H9 (cell line): ENCODE results near the gene TEX264. TPM values are rescaled to one million over a fixed set of nuclear protein-coding genes. Genes with fewer than 3 reads are reported as not detected.

Experiments
- DNase-seq: peaks from one replicate; pipeline ENCODE4 v3.0.0-alpha.2; 2017
- H2AFZ ChIP-seq: one replicate; pipeline ENCODE4 v1.6.1; 2013; ENCODE audit warnings: mild to moderate bottlenecking, low read length, control low read depth, moderate library complexity
- H2AK5ac ChIP-seq: 2 replicates; pipeline ENCODE4 v1.6.1; 2013; ENCODE audit warnings: low read length, control low read depth, mixed read lengths; ENCODE audit not compliant: insufficient read length
- H2BK120ac ChIP-seq: one replicate; pipeline ENCODE4 v1.6.1; 2013; ENCODE audit warnings: low read depth, mild to moderate bottlenecking, low read length, control low read depth, inconsistent platforms; ENCODE audit not compliant: poor library complexity, severe bottlenecking
- H2BK12ac ChIP-seq: 2 replicates; pipeline ENCODE4 v1.6.1; 2013; ENCODE audit warnings: low read length, control low read depth, mixed read lengths, low read depth; ENCODE audit not compliant: insufficient read length
- H2BK15ac ChIP-seq: 2 replicates; pipeline ENCODE4 v1.6.1; 2013; ENCODE audit warnings: low read depth, low read length, control low read depth
- H2BK20ac ChIP-seq: one replicate; pipeline ENCODE4 v1.6.1; 2013; ENCODE audit warnings: low read depth, mild to moderate bottlenecking, low read length, control low read depth, inconsistent platforms; ENCODE audit not compliant: poor library complexity, severe bottlenecking
- H2BK5ac ChIP-seq: 2 replicates; pipeline ENCODE4 v1.6.1; 2013; ENCODE audit warnings: low read length, control low read depth, mixed read lengths; ENCODE audit not compliant: insufficient read length
- H3K14ac ChIP-seq: 2 replicates; pipeline ENCODE4 v1.6.1; 2013; ENCODE audit warnings: low read length, control low read depth; ENCODE audit not compliant: insufficient read depth
- H3K18ac ChIP-seq: 2 replicates; pipeline ENCODE4 v1.6.1; 2013; ENCODE audit warnings: low read depth, mild to moderate bottlenecking, mixed read lengths, low read length, control low read depth; ENCODE audit not compliant: insufficient read length
- H3K23ac ChIP-seq: 2 replicates; pipeline ENCODE4 v1.6.1; 2013; ENCODE audit warnings: low read length, control low read depth, mixed read lengths, low read depth; ENCODE audit not compliant: insufficient read length
- H3K23me2 ChIP-seq: 2 replicates; pipeline ENCODE4 v1.6.1; 2013; ENCODE audit warnings: low read depth, mild to moderate bottlenecking, mixed read lengths, low read length, control low read depth; ENCODE audit not compliant: insufficient read length, poor library complexity, severe bottlenecking
- H3K27ac ChIP-seq: 2 replicates; pipeline ENCODE4 v1.5.1; 2013; ENCODE audit warnings: low read length, control low read depth, mixed read lengths, low read depth; ENCODE audit not compliant: insufficient read length
- H3K27me3 ChIP-seq: 2 replicates; pipeline ENCODE4 v1.6.1; 2013; ENCODE audit warnings: low read length, control low read depth, inconsistent platforms; ENCODE audit not compliant: insufficient read depth
- H3K4ac ChIP-seq: 2 replicates; pipeline ENCODE4 v1.6.1; 2013; ENCODE audit warnings: low read depth, mild to moderate bottlenecking, control low read depth, inconsistent platforms, low read length, moderate library complexity
- H3K4me1 ChIP-seq: 2 replicates; pipeline ENCODE4 v1.6.1; 2013; ENCODE audit warnings: low read length, control low read depth, inconsistent platforms; ENCODE audit not compliant: insufficient read depth
- H3K4me2 ChIP-seq: 2 replicates; pipeline ENCODE4 v1.6.1; 2013; ENCODE audit warnings: low read length, control low read depth, mixed read lengths; ENCODE audit not compliant: insufficient read length, insufficient read depth
- H3K56ac ChIP-seq: 2 replicates; pipeline ENCODE4 v1.6.1; 2013; ENCODE audit warnings: low read depth, mild to moderate bottlenecking, mixed read lengths, low read length, control low read depth; ENCODE audit not compliant: insufficient read length
- H3K79me1 ChIP-seq: 2 replicates; pipeline ENCODE4 v1.6.1; 2013; ENCODE audit warnings: low read depth, mild to moderate bottlenecking, moderate library complexity, low read length, control low read depth, inconsistent platforms; ENCODE audit not compliant: insufficient read depth, poor library complexity, severe bottlenecking
- H3K79me2 ChIP-seq: 2 replicates; pipeline ENCODE4 v1.6.1; 2013; ENCODE audit warnings: low read length, control low read depth, inconsistent platforms; ENCODE audit not compliant: insufficient read depth
- H3K9ac ChIP-seq: 2 replicates; pipeline ENCODE4 v1.6.1; 2013; ENCODE audit warnings: low read length, control low read depth, mixed read lengths; ENCODE audit not compliant: insufficient read length; ENCODE audit errors: extremely low read depth
- H3K9me3 ChIP-seq: one replicate; pipeline ENCODE4 v1.6.1; 2013; ENCODE audit warnings: low read depth, low read length, inconsistent platforms; ENCODE audit not compliant: control insufficient read depth
- H3T11ph ChIP-seq: one replicate; pipeline ENCODE4 v1.6.1; 2013; ENCODE audit warnings: mild to moderate bottlenecking, low read length, control low read depth, inconsistent platforms
- H4K20me1 ChIP-seq: one replicate; pipeline ENCODE4 v1.6.1; 2013; ENCODE audit not compliant: control insufficient read depth, insufficient read length, insufficient read depth
- H4K5ac ChIP-seq: 2 replicates; pipeline ENCODE4 v1.6.1; 2013; ENCODE audit warnings: low read depth, mild to moderate bottlenecking, mixed read lengths, low read length, control low read depth; ENCODE audit not compliant: insufficient read length
- H4K8ac ChIP-seq: replicated peaks from 2 replicates; pipeline ENCODE4 v1.6.1; 2013; ENCODE audit warnings: low read length, control low read depth, mixed read lengths, low read depth; ENCODE audit not compliant: insufficient read length
- H4K91ac ChIP-seq: 2 replicates; pipeline ENCODE4 v1.6.1; 2013; ENCODE audit warnings: low read depth, mild to moderate bottlenecking, moderate library complexity, mixed read lengths, low read length, control low read depth; ENCODE audit not compliant: insufficient read length
- H3K27ac Mint-ChIP-seq, 3 experiments: 2 replicates in 2 of 3; 3 replicates in 1 of 3; pipeline ENCODE4 v1.8.0; 2020 to 2021; ENCODE audit warnings: mixed read lengths in 3 of 3, mild to moderate bottlenecking in 1 of 3, moderate library complexity in 1 of 3
- H3K27me3 Mint-ChIP-seq: 2 replicates; pipeline ENCODE4 v1.8.0; 2021; ENCODE audit warnings: low read depth, mild to moderate bottlenecking, moderate library complexity, mixed read lengths
- H3K36me3 Mint-ChIP-seq, 3 experiments: 2 replicates in 2 of 3; 3 replicates in 1 of 3; pipeline ENCODE4 v1.8.0; 2020 to 2021; ENCODE audit warnings: low read depth in 3 of 3, mixed read lengths in 3 of 3; ENCODE audit not compliant: insufficient read depth in 1 of 3
- H3K4me1 Mint-ChIP-seq, 2 experiments: 2 replicates each; pipeline ENCODE4 v1.8.0; 2020; ENCODE audit warnings: mixed read lengths in 2 of 2
- H3K4me3 Mint-ChIP-seq, 2 experiments: 2 replicates in 1 of 2; 3 replicates in 1 of 2; pipeline ENCODE4 v1.8.0; 2020 to 2021; ENCODE audit warnings: mild to moderate bottlenecking in 2 of 2, mixed read lengths in 2 of 2, moderate library complexity in 1 of 2
- H3K9me3 Mint-ChIP-seq, 2 experiments: 2 replicates in 1 of 2; 3 replicates in 1 of 2; pipeline ENCODE4 v1.8.0; 2020; ENCODE audit warnings: mild to moderate bottlenecking in 2 of 2, mixed read lengths in 2 of 2, moderate library complexity in 1 of 2
- CTCF ChIP-seq: fragments of 200-600 bp; sonication (generic); conservative IDR thresholded peaks from 3 replicates; pipeline ENCODE4 v1.8.0; 2021; ENCODE audit warnings: antibody characterized with exemption, mild to moderate bottlenecking
- WGBS: extraction: QIAGEN DNeasy Blood & Tissue Kit; methylation state at CpG from one replicate; pipeline ENCODE4 v1.1.7; 2013; ENCODE audit warnings: missing lambda C conversion rate, low lambda C conversion rate, mixed read lengths; ENCODE audit not compliant: insufficient read length; ENCODE audit errors: extremely low coverage; 5-methylcytosine and 5-hydroxymethylcytosine counted together
- total RNA-seq: library from RNA; stranded (reverse); gene quantifications from 2 replicates; pipeline ENCODE4 v1.2.1, GENCODE V29; 2021

Gene TEX264
- total RNA-seq, 1 experiment from 2014 or later, result 17.3 TPM

- Histone ChIP-seq H3K79me1 (no peaks in the 10 kb centered on the region), H3K4ac (no peak overlapping the region), H4K8ac (no peak overlapping the region), H2BK20ac (no peak overlapping the region), H3K23me2 (no peaks in the 10 kb centered on the region), H2BK120ac (no peak overlapping the region), H2AK5ac (no peak overlapping the region), H3T11ph (no peak overlapping the region), H3K23ac (no peak overlapping the region), H3K9ac (no peak overlapping the region), H3K4me1 (no peaks in the 10 kb centered on the region; the same call in 1 of the 2 replicates), H3K79me2 (no peaks in the 10 kb centered on the region), H3K9me3 (no peaks in the 10 kb centered on the region), H3K27ac (no peak overlapping the region), H3K18ac (no peak overlapping the region), H4K20me1 (no peaks in the 10 kb centered on the region), H4K5ac (no peak overlapping the region), H3K4me2 (no peak overlapping the region), H3K14ac (no peak overlapping the region), H4K91ac (no peak overlapping the region), H3K27me3 (no peaks in the 10 kb centered on the region), H2BK12ac (no peak overlapping the region), H2AFZ (no peak overlapping the region), H2BK15ac (no peak overlapping the region), H2BK5ac (no peak overlapping the region), H3K56ac (no peak overlapping the region)
- TF ChIP-seq CTCF, result peak; percentile 79
- Mint-ChIP-seq H3K27me3 (no peaks in the 10 kb centered on the region; the same call in 1 of the 2 replicates), H3K4me1 (peaks cover 17% of the 10 kb centered on the region in 2 experiments), H3K27ac (peak overlapping the region in 2 of 3 experiments; percentile 6 to 19; a peak in 3 of 7 replicates), H3K4me3 (peak overlapping the region in 1 of 2 experiments; percentile 0; a peak in 1 of 5 replicates), H3K36me3 (peaks cover 0 to 8% (median 0%) of the 10 kb centered on the region in 3 experiments; a peak in 3 of 7 replicates), H3K9me3 (no peaks in the 10 kb centered on the region)
- no CpG with 5 or more reads among the region's 4 CpGs for WGBS
- DNase-seq, result peak; percentile 88
Measured at GRCh38 chr3:51682079-51682478, 11.0 kb downstream of the TEX264 start.
